Stimulated activated CD4-positive, alpha-beta T cell treated with anti-CD3 and anti-CD28 coated beads, Interleukin-12 subunit alpha, Interleukin-12 subunit beta, amount 100 ng/mL, for 48 hours (primary cell): ENCODE measurements around the gene CLCA4.

ENCODE experiments used
- DNase-seq, 3 donors: peaks; one replicate each; pipeline ENCODE4 v3.0.0-alpha.2; 2020; ENCODE audit warnings: low read depth in 2 of 3, low spot score in 1 of 3

The CLCA4 gene

DNA sequence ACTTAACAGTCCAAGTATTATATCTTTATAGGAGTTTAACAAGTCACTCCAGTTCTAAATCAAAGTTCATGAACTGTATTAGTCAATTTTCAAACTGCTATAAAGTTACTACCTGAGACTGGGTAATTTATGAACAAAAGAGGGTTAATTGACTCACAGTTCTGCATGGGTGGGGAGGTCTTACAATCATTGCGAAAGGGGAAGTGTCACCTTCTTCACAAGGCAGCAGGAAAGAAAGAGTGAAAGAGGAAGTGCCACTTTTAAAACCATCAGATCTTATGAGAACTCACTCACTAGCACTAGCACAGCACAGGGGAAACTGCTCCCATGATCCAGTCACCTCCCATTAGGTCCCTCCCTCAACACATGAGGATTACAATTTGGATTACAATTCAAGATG is 70.0 kb downstream of the CLCA4 start:
- DNase-seq, result no peak

GRCh38 chr1:86618358-86618757 is 71.5 kb downstream of the CLCA4 start:
- no peak for DNase-seq

DNA sequence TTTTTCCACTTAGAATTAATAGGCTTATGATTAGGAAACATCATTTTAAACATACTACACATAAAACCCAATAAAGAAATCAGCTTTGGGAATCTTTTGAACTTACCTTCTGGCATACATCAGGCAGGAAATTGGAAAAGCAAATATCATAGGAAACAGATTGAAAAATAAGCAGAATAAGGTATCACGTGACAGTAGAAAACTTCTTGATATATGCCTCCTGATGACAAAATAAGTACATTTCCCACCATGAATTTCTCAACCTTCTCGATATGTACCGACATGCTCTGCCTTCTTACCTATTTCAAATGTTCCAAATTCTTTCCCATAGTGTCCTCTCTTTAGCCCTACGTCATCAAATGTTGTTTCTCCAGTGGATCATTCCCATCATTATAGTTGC is 72.4 kb downstream of the CLCA4 start:
- no peak for DNase-seq

GRCh38 chr1:86621286-86621685 is 74.4 kb downstream of the CLCA4 start:
- no peak for DNase-seq
